Liver (tissue), 3 donors: Measurements from ENCODE around the gene PTPRN2.

Source experiments
- EGR1 ChIP-seq, 2 donors: IDR thresholded peaks; 2 replicates each; pipeline ENCODE4 v1.6.1; 2016 to 2018; ENCODE audit warnings: antibody characterized with exemption in 2 of 2, low read depth in 2 of 2
- FOXA1 ChIP-seq: IDR thresholded peaks from 2 replicates; pipeline ENCODE4 v1.6.1; 2016; ENCODE audit warnings: antibody characterized with exemption
- GABPA ChIP-seq, 2 donors: IDR thresholded peaks in 1 of 2; conservative IDR thresholded peaks in 1 of 2; 2 replicates each; pipeline ENCODE4 v1.6.1; 2016; ENCODE audit warnings: antibody characterized with exemption in 2 of 2, mild to moderate bottlenecking in 1 of 2, moderate library complexity in 1 of 2
- HNF4G ChIP-seq: IDR thresholded peaks from 2 replicates; pipeline ENCODE4 v1.6.1; 2016; ENCODE audit warnings: antibody characterized with exemption
- JUND ChIP-seq, 2 donors: IDR thresholded peaks; 2 replicates each; pipeline ENCODE4 v1.6.1; 2016; ENCODE audit warnings: antibody characterized with exemption in 2 of 2
- RXRA ChIP-seq, 2 donors: IDR thresholded peaks; 2 replicates each; pipeline ENCODE4 v1.6.1; 2017 to 2018; ENCODE audit warnings: antibody characterized with exemption in 2 of 2, mild to moderate bottlenecking in 1 of 2
- SP1 ChIP-seq: IDR thresholded peaks from 2 replicates; pipeline ENCODE4 v1.6.1; 2018; ENCODE audit warnings: antibody characterized with exemption, mild to moderate bottlenecking
- TAF1 ChIP-seq: conservative IDR thresholded peaks from 2 replicates; pipeline ENCODE4 v1.6.1; 2016; ENCODE audit warnings: antibody characterized with exemption, mild to moderate bottlenecking
- YY1 ChIP-seq: IDR thresholded peaks from 2 replicates; pipeline ENCODE4 v1.6.1; 2016; ENCODE audit warnings: antibody characterized with exemption, mild to moderate bottlenecking
- TF ChIP-seq, protein P1 (sequence below): fragments of 150-350 bp; IDR thresholded peaks from 2 replicates; pipeline ENCODE4 v1.5.1; 2017; ENCODE audit warnings: improper control_type of control experiment, low read depth, low read length; ENCODE audit not compliant: missing input control
- TF ChIP-seq, protein P2 (sequence below): IDR thresholded peaks from 2 replicates; pipeline ENCODE4 v1.6.1; 2016; ENCODE audit warnings: antibody characterized with exemption
- TF ChIP-seq, protein P3 (sequence below): IDR thresholded peaks from 2 replicates; pipeline ENCODE4 v1.6.1; 2016; ENCODE audit warnings: antibody characterized with exemption
- donor health status: healthy.
- donor health status: healthy.

DNA sequence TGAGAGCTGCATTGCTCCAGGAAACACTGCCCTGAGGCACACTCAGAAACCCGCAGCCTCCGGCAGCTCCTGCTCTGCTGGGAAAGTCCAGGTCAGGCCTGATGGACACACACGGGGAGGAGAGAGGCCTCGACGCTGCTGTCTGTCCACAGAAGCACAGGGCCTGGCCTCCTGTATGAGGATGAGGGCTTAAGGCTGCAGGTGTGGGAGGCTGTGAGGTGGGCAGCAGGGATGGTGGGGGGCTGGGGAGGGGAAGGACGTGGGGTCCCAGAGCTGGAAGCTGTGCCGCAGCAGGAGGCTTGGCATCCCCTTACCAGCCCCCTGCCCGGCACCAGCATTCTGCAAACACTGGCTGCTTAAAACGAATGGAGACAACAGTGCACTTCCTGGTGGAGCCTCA is 1064.7 kb downstream of the PTPRN2 start:
- TF ChIP-seq, protein P1, sequence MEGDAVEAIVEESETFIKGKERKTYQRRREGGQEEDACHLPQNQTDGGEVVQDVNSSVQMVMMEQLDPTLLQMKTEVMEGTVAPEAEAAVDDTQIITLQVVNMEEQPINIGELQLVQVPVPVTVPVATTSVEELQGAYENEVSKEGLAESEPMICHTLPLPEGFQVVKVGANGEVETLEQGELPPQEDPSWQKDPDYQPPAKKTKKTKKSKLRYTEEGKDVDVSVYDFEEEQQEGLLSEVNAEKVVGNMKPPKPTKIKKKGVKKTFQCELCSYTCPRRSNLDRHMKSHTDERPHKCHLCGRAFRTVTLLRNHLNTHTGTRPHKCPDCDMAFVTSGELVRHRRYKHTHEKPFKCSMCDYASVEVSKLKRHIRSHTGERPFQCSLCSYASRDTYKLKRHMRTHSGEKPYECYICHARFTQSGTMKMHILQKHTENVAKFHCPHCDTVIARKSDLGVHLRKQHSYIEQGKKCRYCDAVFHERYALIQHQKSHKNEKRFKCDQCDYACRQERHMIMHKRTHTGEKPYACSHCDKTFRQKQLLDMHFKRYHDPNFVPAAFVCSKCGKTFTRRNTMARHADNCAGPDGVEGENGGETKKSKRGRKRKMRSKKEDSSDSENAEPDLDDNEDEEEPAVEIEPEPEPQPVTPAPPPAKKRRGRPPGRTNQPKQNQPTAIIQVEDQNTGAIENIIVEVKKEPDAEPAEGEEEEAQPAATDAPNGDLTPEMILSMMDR: no peak
- TF ChIP-seq GABPA (IDR thresholded peaks at IDR 0.05 in 1 of 2, conservative IDR thresholded peaks at IDR 0.05 in 1 of 2) (no peak), SP1 (no peak), HNF4G (no peak), EGR1 (IDR thresholded peaks at IDR 0.05; ENCODE audit: low read depth in 2 of 2) (no peak), YY1 (no peak), RXRA (IDR thresholded peaks at IDR 0.05) (no peak), FOXA1 (no peak), JUND (IDR thresholded peaks at IDR 0.05) (no peak), TAF1 (no peak)
- TF ChIP-seq, protein P2, sequence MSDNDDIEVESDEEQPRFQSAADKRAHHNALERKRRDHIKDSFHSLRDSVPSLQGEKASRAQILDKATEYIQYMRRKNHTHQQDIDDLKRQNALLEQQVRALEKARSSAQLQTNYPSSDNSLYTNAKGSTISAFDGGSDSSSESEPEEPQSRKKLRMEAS: no peak
- TF ChIP-seq, protein P3, sequence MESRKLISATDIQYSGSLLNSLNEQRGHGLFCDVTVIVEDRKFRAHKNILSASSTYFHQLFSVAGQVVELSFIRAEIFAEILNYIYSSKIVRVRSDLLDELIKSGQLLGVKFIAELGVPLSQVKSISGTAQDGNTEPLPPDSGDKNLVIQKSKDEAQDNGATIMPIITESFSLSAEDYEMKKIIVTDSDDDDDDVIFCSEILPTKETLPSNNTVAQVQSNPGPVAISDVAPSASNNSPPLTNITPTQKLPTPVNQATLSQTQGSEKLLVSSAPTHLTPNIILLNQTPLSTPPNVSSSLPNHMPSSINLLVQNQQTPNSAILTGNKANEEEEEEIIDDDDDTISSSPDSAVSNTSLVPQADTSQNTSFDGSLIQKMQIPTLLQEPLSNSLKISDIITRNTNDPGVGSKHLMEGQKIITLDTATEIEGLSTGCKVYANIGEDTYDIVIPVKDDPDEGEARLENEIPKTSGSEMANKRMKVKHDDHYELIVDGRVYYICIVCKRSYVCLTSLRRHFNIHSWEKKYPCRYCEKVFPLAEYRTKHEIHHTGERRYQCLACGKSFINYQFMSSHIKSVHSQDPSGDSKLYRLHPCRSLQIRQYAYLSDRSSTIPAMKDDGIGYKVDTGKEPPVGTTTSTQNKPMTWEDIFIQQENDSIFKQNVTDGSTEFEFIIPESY: no peak
